Kidney epithelial cell (primary cell): Measurements from ENCODE around the gene RET. TPM values are rescaled to one million over a fixed set of nuclear protein-coding genes. Genes with fewer than 3 reads are reported as not detected.

Source experiments
- DNase-seq: peaks from one replicate; pipeline ENCODE4 v3.0.0-alpha.2; 2010; ENCODE audit warnings: low read depth
- H3K27me3 ChIP-seq: 2 replicates; pipeline ENCODE4 v1.6.0; 2011; ENCODE audit warnings: low read length; ENCODE audit not compliant: control insufficient read depth, insufficient read depth
- H3K36me3 ChIP-seq: 2 replicates; pipeline ENCODE4 v1.5.1; 2011; ENCODE audit warnings: low read length; ENCODE audit not compliant: control insufficient read depth, insufficient read depth
- H3K4me3 ChIP-seq: 2 replicates; pipeline ENCODE4 v1.5.1; 2011; ENCODE audit warnings: low read depth, mild to moderate bottlenecking, control low read depth, low read length
- total RNA-seq: library from RNA; depleted of rRNA; stranded (reverse); fragments of >200 nt; gene quantifications from 2 replicates; pipeline ENCODE4 v1.2.3, GENCODE V29; 2015
- TF ChIP-seq, protein P1 (sequence below): IDR thresholded peaks from 2 replicates; pipeline ENCODE4 v1.5.1; 2011; ENCODE audit warnings: mild to moderate bottlenecking, moderate library complexity, low read length, control low read depth, inconsistent platforms; ENCODE audit not compliant: insufficient read depth, poor library complexity, severe bottlenecking

The RET gene
- total RNA-seq, 1 donor from 2014 or later, result 3.7 TPM

DNA sequence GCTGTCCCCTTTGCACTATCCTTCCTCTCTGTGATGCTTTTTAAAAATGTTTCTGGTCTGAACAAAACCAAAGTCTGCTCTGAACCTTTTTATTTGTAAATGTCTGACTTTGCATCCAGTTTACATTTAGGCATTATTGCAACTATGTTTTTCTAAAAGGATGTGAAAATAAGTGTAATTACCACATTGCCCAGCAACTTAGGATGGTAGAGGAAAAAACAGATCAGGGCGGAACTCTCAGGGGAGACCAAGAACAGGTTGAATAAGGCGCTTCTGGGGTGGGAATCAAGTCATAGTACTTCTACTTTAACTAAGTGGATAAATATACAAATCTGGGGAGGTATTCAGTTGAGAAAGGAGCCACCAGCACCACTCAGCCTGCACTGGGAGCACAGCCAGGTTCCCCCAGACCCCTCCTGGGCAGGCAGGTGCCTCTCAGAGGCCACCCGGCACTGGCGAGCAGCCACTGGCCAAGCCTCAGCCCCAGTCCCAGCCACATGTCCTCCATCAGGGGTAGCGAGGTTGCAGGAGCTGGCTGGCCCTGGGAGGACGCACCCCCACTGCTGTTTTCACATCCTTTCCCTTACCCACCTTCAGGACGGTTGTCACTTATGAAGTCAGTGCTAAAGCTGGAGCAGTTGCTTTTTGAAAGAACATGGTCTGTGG, 50.0 kb downstream of the RET start:
- Histone ChIP-seq H3K27me3 (peaks cover 3% of the 10 kb centered on the region), H3K36me3 (no peaks in the 10 kb centered on the region), H3K4me3 (no peak overlapping the region)
- no peak for DNase-seq
- TF ChIP-seq, protein P1, sequence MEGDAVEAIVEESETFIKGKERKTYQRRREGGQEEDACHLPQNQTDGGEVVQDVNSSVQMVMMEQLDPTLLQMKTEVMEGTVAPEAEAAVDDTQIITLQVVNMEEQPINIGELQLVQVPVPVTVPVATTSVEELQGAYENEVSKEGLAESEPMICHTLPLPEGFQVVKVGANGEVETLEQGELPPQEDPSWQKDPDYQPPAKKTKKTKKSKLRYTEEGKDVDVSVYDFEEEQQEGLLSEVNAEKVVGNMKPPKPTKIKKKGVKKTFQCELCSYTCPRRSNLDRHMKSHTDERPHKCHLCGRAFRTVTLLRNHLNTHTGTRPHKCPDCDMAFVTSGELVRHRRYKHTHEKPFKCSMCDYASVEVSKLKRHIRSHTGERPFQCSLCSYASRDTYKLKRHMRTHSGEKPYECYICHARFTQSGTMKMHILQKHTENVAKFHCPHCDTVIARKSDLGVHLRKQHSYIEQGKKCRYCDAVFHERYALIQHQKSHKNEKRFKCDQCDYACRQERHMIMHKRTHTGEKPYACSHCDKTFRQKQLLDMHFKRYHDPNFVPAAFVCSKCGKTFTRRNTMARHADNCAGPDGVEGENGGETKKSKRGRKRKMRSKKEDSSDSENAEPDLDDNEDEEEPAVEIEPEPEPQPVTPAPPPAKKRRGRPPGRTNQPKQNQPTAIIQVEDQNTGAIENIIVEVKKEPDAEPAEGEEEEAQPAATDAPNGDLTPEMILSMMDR, result no peak

DNA sequence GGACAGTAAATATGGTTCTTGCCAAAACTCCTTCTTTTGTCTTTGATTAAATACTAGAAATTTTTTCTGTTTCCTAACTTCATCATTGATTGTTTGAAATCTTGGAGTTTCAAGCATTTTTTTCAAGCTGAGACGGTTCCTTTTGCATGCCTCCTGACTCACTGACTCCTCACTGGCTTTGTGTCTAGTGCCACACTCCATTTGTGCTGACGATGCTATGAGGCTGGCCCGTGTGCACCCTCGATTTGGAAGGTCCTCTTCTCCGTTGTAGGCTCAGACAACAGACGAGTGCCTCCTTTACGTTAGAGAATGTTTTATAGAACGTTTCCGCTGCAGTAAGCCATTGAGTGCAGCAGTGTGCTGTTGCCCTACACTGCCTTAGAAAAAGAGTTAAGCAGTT, 50.6 kb downstream of the RET start:
- DNase-seq, result no peak

DNA sequence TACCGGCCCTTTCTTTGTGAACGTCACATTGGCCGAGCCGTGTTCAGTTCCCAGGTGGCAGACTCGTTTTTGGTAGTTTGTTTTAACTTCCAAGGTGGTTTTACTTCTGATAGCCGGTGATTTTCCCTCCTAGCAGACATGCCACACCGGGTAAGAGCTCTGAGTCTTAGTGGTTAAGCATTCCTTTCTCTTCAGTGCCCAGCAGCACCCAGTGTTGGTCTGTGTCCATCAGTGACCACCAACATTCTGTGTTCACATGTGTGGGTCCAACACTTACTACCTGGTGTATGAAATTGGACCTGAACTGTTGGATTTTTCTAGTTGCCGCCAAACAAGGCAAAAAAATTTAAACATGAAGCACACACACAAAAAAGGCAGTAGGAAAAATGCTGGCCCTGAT, 51.5 kb downstream of the RET start:
- Histone ChIP-seq H3K4me3 (no peak overlapping the region), H3K36me3 (no peaks in the 10 kb centered on the region), H3K27me3 (peaks cover 3% of the 10 kb centered on the region)
- TF ChIP-seq, protein P1, result no peak
- DNase-seq, result no peak

More for the DNA sequence above, 50.6 kb downstream of the RET start:
- TF ChIP-seq, protein P1, result no peak
- no peak overlapping the region for H3K4me3 ChIP-seq
- H3K27me3 ChIP-seq, result peaks cover 3% of the 10 kb centered on the region
- no peaks in the 10 kb centered on the region for H3K36me3 ChIP-seq

DNA sequence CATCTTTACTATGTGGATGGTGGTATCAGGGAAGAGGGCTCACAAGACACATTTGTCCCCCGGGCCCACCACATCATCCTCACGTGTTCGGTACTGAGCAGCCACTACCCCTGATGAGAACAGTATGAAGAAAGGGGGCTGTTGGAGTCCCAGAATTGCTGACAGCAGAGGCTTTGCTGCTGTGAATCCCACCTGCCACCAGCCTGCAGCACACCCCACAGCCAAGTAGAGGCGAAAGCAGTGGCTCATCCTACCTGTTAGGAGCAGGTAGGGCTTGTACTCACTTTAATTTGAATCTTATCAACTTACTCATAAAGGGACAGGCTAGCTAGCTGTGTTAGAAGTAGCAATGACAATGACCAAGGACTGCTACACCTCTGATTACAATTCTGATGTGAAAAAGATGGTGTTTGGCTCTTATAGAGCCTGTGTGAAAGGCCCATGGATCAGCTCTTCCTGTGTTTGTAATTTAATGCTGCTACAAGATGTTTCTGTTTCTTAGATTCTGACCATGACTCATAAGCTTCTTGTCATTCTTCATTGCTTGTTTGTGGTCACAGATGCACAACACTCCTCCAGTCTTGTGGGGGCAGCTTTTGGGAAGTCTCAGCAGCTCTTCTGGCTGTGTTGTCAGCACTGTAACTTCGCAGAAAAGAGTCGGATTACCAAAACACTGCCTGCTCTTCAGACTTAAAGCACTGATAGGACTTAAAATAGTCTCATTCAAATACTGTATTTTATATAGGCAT, 52.3 kb downstream of the RET start:
- TF ChIP-seq, protein P1, result no peak
- no peaks in the 10 kb centered on the region for H3K36me3 ChIP-seq
- H3K27me3 ChIP-seq, result peaks cover 3% of the 10 kb centered on the region
- H3K4me3 ChIP-seq, result no peak overlapping the region
- DNase-seq, result peak; percentile 88

DNA sequence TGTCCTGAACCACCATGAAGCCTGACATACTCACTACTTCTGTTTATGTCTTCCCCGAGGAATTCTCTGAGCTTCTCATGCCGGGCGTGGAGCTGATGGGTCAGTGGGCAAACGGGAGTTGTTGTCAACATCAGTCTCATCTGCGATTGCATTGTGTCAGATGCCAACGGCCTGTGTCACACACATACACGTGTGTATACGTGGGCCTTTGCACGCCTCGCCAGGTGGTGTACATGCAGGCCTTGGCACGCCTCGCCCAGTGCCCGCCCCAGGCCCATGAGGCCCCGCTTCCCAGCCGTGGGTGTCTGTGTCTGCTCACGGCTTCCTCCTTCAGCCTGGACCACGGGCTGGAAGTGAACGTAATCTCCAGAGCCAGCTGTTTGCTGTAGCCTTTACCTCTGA, 53.9 kb downstream of the RET start:
- no peaks in the 10 kb centered on the region for H3K36me3 ChIP-seq
- TF ChIP-seq, protein P1, result no peak
- no peak overlapping the region for H3K4me3 ChIP-seq
- no peak for DNase-seq
- H3K27me3 ChIP-seq, result peaks cover 3% of the 10 kb centered on the region
